Measurements from ENCODE around the gene TRIM37. TPM values are rescaled to one million over a fixed set of nuclear protein-coding genes. Genes with fewer than 3 reads are reported as not detected.

Gene TRIM37
- total RNA-seq, 6 experiments from 2014 or later, result 7.2 to 11.0 (median 9.0) TPM

DNA sequence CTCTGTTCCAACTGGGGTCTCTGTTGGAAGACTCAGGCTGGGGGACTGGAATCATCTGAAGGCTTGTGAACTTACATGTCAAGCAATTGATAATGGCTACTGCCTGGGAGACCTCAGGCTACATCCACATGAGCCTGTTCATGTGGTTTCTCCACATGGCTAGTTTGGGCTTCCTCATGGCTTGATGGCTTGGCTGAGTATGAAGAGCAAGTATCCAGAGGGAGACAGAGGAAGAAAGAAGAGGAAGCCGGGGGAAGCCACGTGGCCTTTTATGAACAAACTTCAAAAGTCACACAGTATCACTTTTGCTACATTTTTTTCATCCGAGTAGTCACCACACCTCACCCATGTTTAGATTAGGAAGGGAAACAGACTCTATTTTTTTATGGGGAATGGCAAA lies 158.9 kb downstream of the TRIM37 start:
- Histone ChIP-seq H3K9me3 (peaks cover 0 to 7% (median 0%) of the 10 kb centered on the region in 4 donors), H3K27me3 (no peaks in the 10 kb centered on the region), H3K4me3 (no peak overlapping the region), H3K4me1 (no peaks in the 10 kb centered on the region), H3K36me3 (no peaks in the 10 kb centered on the region), H3K27ac (no peak overlapping the region)
- intact Hi-C loops (cut with DNase I), result no loop called here
- no peak for DNase-seq
- no peak for ATAC-seq
- WGBS (ENCODE audit: insufficient coverage, low coverage, low lambda C conversion rate, missing lambda C conversion rate), result 56% methylated on average over 3 of the region's 3 CpGs
- TF ChIP-seq, protein P1, sequence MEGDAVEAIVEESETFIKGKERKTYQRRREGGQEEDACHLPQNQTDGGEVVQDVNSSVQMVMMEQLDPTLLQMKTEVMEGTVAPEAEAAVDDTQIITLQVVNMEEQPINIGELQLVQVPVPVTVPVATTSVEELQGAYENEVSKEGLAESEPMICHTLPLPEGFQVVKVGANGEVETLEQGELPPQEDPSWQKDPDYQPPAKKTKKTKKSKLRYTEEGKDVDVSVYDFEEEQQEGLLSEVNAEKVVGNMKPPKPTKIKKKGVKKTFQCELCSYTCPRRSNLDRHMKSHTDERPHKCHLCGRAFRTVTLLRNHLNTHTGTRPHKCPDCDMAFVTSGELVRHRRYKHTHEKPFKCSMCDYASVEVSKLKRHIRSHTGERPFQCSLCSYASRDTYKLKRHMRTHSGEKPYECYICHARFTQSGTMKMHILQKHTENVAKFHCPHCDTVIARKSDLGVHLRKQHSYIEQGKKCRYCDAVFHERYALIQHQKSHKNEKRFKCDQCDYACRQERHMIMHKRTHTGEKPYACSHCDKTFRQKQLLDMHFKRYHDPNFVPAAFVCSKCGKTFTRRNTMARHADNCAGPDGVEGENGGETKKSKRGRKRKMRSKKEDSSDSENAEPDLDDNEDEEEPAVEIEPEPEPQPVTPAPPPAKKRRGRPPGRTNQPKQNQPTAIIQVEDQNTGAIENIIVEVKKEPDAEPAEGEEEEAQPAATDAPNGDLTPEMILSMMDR (IDR thresholded peaks at IDR 0.05), result no peak
- no peak for TF ChIP-seq POLR2A (IDR thresholded peaks at IDR 0.05)

DNA sequence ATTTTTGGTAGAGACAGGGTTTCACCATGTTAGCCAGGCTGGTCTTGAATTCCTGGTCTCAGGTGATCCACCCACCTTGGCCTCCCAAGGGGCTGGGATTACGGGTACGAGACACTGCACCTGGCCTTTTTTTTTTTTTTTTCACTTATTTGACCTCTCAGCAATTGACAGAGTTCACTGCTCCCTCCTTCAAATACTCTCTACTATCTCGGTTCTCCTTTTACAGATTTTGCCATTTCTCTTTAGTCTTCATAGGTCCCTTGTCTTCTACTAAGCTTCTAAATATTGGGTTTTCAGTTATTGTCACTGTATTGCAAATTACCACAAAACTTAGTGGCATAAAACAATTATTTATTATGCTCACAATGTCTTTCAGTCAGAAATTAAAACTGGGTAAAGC lies 159.3 kb downstream of the TRIM37 start:
- ATAC-seq (no peak), DNase-seq (no peak)
- Histone ChIP-seq H3K9me3 (peaks cover 0 to 7% (median 0%) of the 10 kb centered on the region in 4 donors), H3K4me1 (no peaks in the 10 kb centered on the region), H3K27ac (no peak overlapping the region), H3K27me3 (no peaks in the 10 kb centered on the region), H3K4me3 (no peak overlapping the region), H3K36me3 (no peaks in the 10 kb centered on the region)
- WGBS (ENCODE audit: insufficient coverage, low coverage, low lambda C conversion rate, missing lambda C conversion rate), result 94% methylated on average over 3 of the region's 3 CpGs
- TF ChIP-seq POLR2A (IDR thresholded peaks at IDR 0.05), result no peak
- TF ChIP-seq, protein P1 (IDR thresholded peaks at IDR 0.05), result no peak
- intact Hi-C loops (cut with DNase I), result no loop called here

DNA sequence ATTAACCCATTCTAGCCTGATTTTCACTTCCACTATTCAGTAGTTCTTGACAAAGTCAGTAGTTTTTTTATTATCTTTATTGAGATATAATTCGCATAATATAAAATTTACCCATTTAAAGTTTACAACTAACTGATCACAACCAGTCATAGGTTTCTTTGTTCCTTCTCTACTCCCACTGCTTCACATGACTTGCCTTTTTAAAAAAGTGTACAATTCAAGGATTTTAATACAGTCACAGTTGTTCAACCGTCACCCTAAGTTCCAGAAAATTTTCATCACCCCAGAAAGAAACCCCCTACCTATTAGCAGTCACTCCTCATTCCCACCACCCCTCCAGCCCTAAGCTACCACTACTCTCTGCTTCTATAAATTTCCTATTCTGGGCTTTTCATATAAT lies 162.5 kb downstream of the TRIM37 start:
- H3K4me3 ChIP-seq, result no peak overlapping the region
- WGBS (ENCODE audit: insufficient coverage, low coverage, low lambda C conversion rate, missing lambda C conversion rate), result 91% methylated on average over 2 of the region's 2 CpGs
- H3K36me3 ChIP-seq, result no peaks in the 10 kb centered on the region
- ATAC-seq (no peak), DNase-seq (no peak)
- intact Hi-C loops (cut with DNase I), result no loop called here
- H3K9me3 ChIP-seq, result no peaks in the 10 kb centered on the region
- TF ChIP-seq, protein P1 (IDR thresholded peaks at IDR 0.05), result no peak
- no peak for TF ChIP-seq POLR2A (IDR thresholded peaks at IDR 0.05)
- H3K4me1 ChIP-seq, result no peaks in the 10 kb centered on the region
- no peak overlapping the region for H3K27ac ChIP-seq
- no peaks in the 10 kb centered on the region for H3K27me3 ChIP-seq

DNA sequence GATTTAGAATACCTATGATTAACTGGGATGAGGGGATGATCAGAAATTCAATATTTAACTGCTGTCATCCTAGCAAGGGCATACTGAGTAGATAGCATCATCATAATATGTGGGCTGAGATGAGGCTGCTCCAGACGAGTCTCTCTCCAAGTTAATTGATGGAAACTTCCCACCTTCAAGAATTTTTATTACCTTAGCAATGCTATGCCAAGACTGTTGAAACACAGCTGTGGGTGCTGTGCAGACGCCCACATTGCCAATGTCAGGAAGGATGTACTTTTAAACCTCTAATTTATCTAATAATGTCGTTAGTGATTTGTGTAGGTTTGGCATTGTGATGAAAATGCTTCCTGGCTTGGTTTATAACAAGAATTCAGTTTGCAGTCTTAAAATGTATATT lies 170.4 kb downstream of the TRIM37 start:
- Histone ChIP-seq H3K9me3 (no peaks in the 10 kb centered on the region), H3K27ac (no peak overlapping the region), H3K4me1 (no peaks in the 10 kb centered on the region), H3K27me3 (no peaks in the 10 kb centered on the region), H3K36me3 (no peaks in the 10 kb centered on the region), H3K4me3 (no peak overlapping the region)
- intact Hi-C loops (cut with DNase I), result no loop called here
- 48% methylated on average over 3 of the region's 3 CpGs for WGBS (ENCODE audit: insufficient coverage, low coverage, low lambda C conversion rate, missing lambda C conversion rate)
- no peak for TF ChIP-seq POLR2A (IDR thresholded peaks at IDR 0.05)
- TF ChIP-seq, protein P1 (IDR thresholded peaks at IDR 0.05), result no peak
- ATAC-seq (no peak), DNase-seq (no peak)

DNA sequence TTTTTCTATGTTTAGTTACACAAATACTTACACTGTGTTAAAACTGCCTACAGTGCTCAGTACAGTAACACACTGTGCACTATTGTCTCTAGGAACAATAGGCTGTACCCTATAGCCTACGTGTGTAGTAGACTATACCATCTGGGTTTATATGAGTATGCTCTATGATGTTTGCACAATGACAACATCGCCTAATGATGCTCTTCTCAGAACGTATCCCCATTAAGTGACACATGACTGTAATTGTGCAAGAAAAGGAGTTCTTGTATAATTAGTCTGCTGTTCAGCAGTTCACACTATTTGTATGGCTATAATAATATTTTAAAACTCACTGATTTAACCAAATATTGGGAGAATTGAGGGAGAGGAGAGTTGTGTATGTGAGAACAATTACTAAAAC lies 173.7 kb downstream of the TRIM37 start:
- Histone ChIP-seq H3K27me3 (no peaks in the 10 kb centered on the region), H3K27ac (no peak overlapping the region), H3K9me3 (no peaks in the 10 kb centered on the region), H3K4me1 (no peaks in the 10 kb centered on the region), H3K36me3 (no peaks in the 10 kb centered on the region), H3K4me3 (no peak overlapping the region)
- ATAC-seq, result no peak
- no peak for DNase-seq
- intact Hi-C loops (cut with DNase I), result no loop called here
- TF ChIP-seq, protein P1 (IDR thresholded peaks at IDR 0.05), result no peak
- TF ChIP-seq POLR2A (IDR thresholded peaks at IDR 0.05), result no peak
- WGBS (ENCODE audit: insufficient coverage, low coverage, low lambda C conversion rate, missing lambda C conversion rate), result 76% methylated on average over 3 of the region's 3 CpGs

Data from right lobe of liver (tissue), 6 donors.